HepG2 (cell line): ENCODE measurements around the gene HBA2. TPM values are rescaled to one million over a fixed set of nuclear protein-coding genes. Genes with fewer than 3 reads are reported as not detected.
A peak's percentile ranks its signal among the peaks of the same experiment; 100 is the strongest.

ENCODE experiments used
- CBX2 ChIP-seq, 2 experiments: fragments of 200-600 bp in 1 of 2; sonication (generic); formaldehyde crosslinking in 1 of 2; IDR thresholded peaks; 2 replicates each; pipeline versions ENCODE4 v1.7.0 to v1.8.1; 2018 to 2022; ENCODE audit warnings: low read depth in 2 of 2, low read length in 1 of 2, mild to moderate bottlenecking in 1 of 2, missing genetic modification reagents in 1 of 2
- FOXK2 ChIP-seq: fragments of 450-650 bp; IDR thresholded peaks from 2 replicates; pipeline ENCODE4 v1.6.1; 2016
- HES4 ChIP-seq: sonication (generic); formaldehyde crosslinking; IDR thresholded peaks from 2 replicates; pipeline ENCODE4 v1.9.0; 2021; ENCODE audit warnings: mild to moderate bottlenecking, missing genetic modification reagents, borderline replicate concordance
- HIVEP1 ChIP-seq: sonication (generic); formaldehyde crosslinking; IDR thresholded peaks from 2 replicates; pipeline ENCODE4 v1.4.0; 2020; ENCODE audit warnings: mild to moderate bottlenecking, missing genetic modification reagents
- HNRNPL ChIP-seq: fragments of 200-400 bp; formaldehyde crosslinking; IDR thresholded peaks from 2 replicates; pipeline ENCODE4 v1.6.1; 2017; ENCODE audit warnings: mild to moderate bottlenecking, low read depth, low read length
- HNRNPLL ChIP-seq: fragments of 200-400 bp; formaldehyde crosslinking; IDR thresholded peaks from 2 replicates; pipeline ENCODE4 v1.6.1; 2017; ENCODE audit warnings: mild to moderate bottlenecking, low read depth, low read length; ENCODE audit not compliant: poor library complexity, severe bottlenecking
- JUND ChIP-seq: sonication (generic); formaldehyde crosslinking; IDR thresholded peaks from 2 replicates; pipeline ENCODE4 v1.8.0; 2022; ENCODE audit warnings: mild to moderate bottlenecking, missing genetic modification reagents
- KAT7 ChIP-seq: IDR thresholded peaks from 2 replicates; pipeline ENCODE4 v1.6.1; 2018; ENCODE audit warnings: borderline replicate concordance, missing compliant biosample characterization
- KMT2A ChIP-seq: sonication (generic); formaldehyde crosslinking; IDR thresholded peaks from 2 replicates; pipeline ENCODE4 v1.4.0; 2020; ENCODE audit warnings: missing genetic modification reagents
- NCOA1 ChIP-seq: sonication (generic); formaldehyde crosslinking; IDR thresholded peaks from 2 replicates; pipeline ENCODE4 v1.9.0; 2021; ENCODE audit warnings: missing genetic modification reagents
- PHF21A ChIP-seq: sonication (generic); formaldehyde crosslinking; IDR thresholded peaks from 2 replicates; pipeline ENCODE4 v1.5.0; 2020; ENCODE audit warnings: mild to moderate bottlenecking, missing genetic modification reagents
- SNAPC2 ChIP-seq: sonication (generic); formaldehyde crosslinking; IDR thresholded peaks from 2 replicates; pipeline ENCODE4 v1.8.1; 2022; ENCODE audit warnings: mild to moderate bottlenecking, missing genetic modification reagents
- XBP1 ChIP-seq: sonication (generic); formaldehyde crosslinking; IDR thresholded peaks from 2 replicates; pipeline ENCODE4 v1.5.0; 2020; ENCODE audit warnings: missing genetic modification reagents
- ZEB1 ChIP-seq: IDR thresholded peaks from 2 replicates; pipeline ENCODE4 v1.6.1; 2012; ENCODE audit warnings: mild to moderate bottlenecking, low read depth, inconsistent platforms; ENCODE audit not compliant: insufficient replicate concordance
- ZNF124 ChIP-seq: sonication (generic); formaldehyde crosslinking; IDR thresholded peaks from 2 replicates; pipeline ENCODE4 v1.4.0; 2020; ENCODE audit warnings: missing genetic modification reagents
- ZNF354B ChIP-seq: sonication (generic); formaldehyde crosslinking; IDR thresholded peaks from 2 replicates; pipeline ENCODE4 v1.8.0; 2022; ENCODE audit warnings: mild to moderate bottlenecking, missing genetic modification reagents
- ZNF563 ChIP-seq: sonication (generic); formaldehyde crosslinking; IDR thresholded peaks from 2 replicates; pipeline ENCODE4 v1.8.0; 2022; ENCODE audit warnings: mild to moderate bottlenecking, moderate library complexity, missing genetic modification reagents
- ZNF567 ChIP-seq: sonication (generic); formaldehyde crosslinking; IDR thresholded peaks from 2 replicates; pipeline ENCODE4 v1.8.1; 2023; ENCODE audit warnings: mild to moderate bottlenecking, missing genetic modification reagents, borderline replicate concordance
- ZNF570 ChIP-seq: sonication (generic); formaldehyde crosslinking; IDR thresholded peaks from 2 replicates; pipeline ENCODE4 v1.4.0; 2020; ENCODE audit warnings: mild to moderate bottlenecking, missing genetic modification reagents, borderline replicate concordance
- ZNF841 ChIP-seq: sonication (generic); formaldehyde crosslinking; IDR thresholded peaks from 2 replicates; pipeline ENCODE4 v1.8.1; 2023; ENCODE audit warnings: missing genetic modification reagents, borderline replicate concordance
- ZNF883 ChIP-seq: sonication (generic); formaldehyde crosslinking; IDR thresholded peaks from 2 replicates; pipeline ENCODE4 v1.5.1; 2020; ENCODE audit warnings: mild to moderate bottlenecking, missing genetic modification reagents; ENCODE audit errors: not compliant biosample characterization
- polyA plus RNA-seq, 8 experiments: library from polyadenylated mRNA; depleted of rRNA in 3 of 8; stranded (reverse) in 7 of 8; unstranded in 1 of 8; fragments of >200 nt; fragmentation: Illumina TruSeq in 4 of 8; extraction: Trizol in 4 of 8; gene quantifications; 2 replicates each; pipeline versions ENCODE4 v1.2.1 to v1.2.3, GENCODE V29; 2011 to 2016; ENCODE audit warnings: low read depth in 4 of 8, missing spikeins in 1 of 8, mixed read lengths in 1 of 8; ENCODE audit not compliant: insufficient read depth in 1 of 8
- total RNA-seq, 5 experiments: library from RNA; depleted of rRNA; stranded (reverse); fragments of >200 nt; fragmentation: Illumina TruSeq; extraction: Trizol; gene quantifications; 2 replicates each; pipeline ENCODE4 v1.2.3, GENCODE V29; 2016; ENCODE audit warnings: low read depth in 1 of 5
- TF ChIP-seq, protein P1 (sequence below): sonication (generic); formaldehyde crosslinking; IDR thresholded peaks from 2 replicates; pipeline ENCODE4 v1.8.1; 2023; ENCODE audit warnings: mild to moderate bottlenecking, moderate library complexity, missing genetic modification reagents
- TF ChIP-seq, protein P2 (sequence below): IDR thresholded peaks from 2 replicates; pipeline ENCODE4 v1.6.1; 2016; ENCODE audit warnings: low read depth, borderline replicate concordance
- TF ChIP-seq, protein P3 (sequence below): sonication (generic); formaldehyde crosslinking; IDR thresholded peaks from 2 replicates; pipeline ENCODE4 v1.5.1; 2020; ENCODE audit warnings: mild to moderate bottlenecking, missing genetic modification reagents, borderline replicate concordance
- TF ChIP-seq, protein P4 (sequence below): sonication (generic); formaldehyde crosslinking; IDR thresholded peaks from 2 replicates; pipeline ENCODE4 v1.5.0; 2020; ENCODE audit warnings: mild to moderate bottlenecking, low read depth, missing genetic modification reagents, borderline replicate concordance
- TF ChIP-seq, protein P5 (sequence below): sonication (generic); formaldehyde crosslinking; conservative IDR thresholded peaks from 2 replicates; pipeline ENCODE4 v1.4.0; 2020; ENCODE audit warnings: missing genetic modification reagents

The HBA2 gene
- total and polyA plus RNA-seq, 2 of the 13 experiments (the other 11 are each of a cell fraction or from before 2014, with no cell fraction given), result not detected

DNA sequence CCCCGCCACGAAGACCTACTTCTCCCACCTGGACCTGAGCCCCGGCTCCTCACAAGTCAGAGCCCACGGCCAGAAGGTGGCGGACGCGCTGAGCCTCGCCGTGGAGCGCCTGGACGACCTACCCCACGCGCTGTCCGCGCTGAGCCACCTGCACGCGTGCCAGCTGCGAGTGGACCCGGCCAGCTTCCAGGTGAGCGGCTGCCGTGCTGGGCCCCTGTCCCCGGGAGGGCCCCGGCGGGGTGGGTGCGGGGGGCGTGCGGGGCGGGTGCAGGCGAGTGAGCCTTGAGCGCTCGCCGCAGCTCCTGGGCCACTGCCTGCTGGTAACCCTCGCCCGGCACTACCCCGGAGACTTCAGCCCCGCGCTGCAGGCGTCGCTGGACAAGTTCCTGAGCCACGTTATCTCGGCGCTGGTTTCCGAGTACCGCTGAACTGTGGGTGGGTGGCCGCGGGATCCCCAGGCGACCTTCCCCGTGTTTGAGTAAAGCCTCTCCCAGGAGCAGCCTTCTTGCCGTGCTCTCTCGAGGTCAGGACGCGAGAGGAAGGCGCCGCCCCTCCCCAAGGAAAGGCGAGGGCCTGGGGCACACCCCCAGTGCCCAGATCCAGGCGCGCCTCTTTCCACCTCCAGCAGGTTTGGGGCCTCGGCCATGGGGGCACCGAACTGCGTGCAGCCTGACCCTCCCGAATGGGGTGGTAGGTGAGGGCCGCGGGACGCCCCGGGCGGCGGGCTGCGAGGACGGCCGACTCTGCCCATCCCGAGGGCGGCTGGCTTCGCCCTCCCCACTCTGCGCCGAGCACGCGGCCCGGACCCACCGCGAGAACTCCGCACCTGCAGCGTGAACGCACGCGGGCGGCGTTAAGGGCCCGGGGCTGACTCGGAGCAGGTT, 8.2 kb downstream of the HBA2 start (continued):
- TF ChIP-seq, protein P1, sequence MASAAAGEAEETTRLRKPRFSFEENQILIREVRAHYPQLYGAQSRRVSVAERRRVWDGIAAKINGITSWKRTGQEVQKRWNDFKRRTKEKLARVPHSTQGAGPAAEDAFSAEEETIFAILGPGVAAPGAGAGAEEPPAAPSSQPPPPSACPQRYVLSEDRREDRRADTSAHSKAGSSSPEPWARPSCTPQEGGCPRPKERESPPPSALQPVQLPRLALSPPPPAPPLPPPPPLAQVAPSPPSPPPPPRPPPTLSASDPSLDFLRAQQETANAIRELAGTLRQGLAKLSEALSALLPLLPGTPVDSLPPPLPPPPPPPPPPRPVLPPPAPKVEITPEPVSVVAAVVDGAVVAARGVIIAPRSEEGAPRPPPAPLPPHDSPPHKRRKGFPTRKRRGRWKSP (CRISPR knock-in tag), result peak; percentile 99
- TF ChIP-seq KAT7 (no peak; the same call in 1 of the 2 replicates), ZEB1 (no peak), HNRNPLL (peak; percentile 97), SNAPC2 (CRISPR knock-in tag) (peak; percentile 87; the same call in 1 of the 2 replicates), PHF21A (CRISPR knock-in tag) (peak; percentile 59; the same call in 1 of the 2 replicates), ZNF570 (CRISPR knock-in tag) (peak; percentile 93; the same call in 1 of the 2 replicates), HIVEP1 (CRISPR knock-in tag) (peak; percentile 92), ZNF124 (peak; percentile 94), JUND (CRISPR knock-in tag) (peak; percentile 87), HNRNPL (no peak), ZNF563 (CRISPR knock-in tag) (peak; percentile 99), NCOA1 (CRISPR knock-in tag) (peak; percentile 97), XBP1 (CRISPR knock-in tag) (no peak; the same call in 1 of the 2 replicates), FOXK2 (no peak), ZNF354B (peak; percentile 88; the same call in 1 of the 2 replicates), KMT2A (CRISPR knock-in tag) (peak; percentile 68; the same call in 1 of the 2 replicates), ZNF841 (CRISPR knock-in tag) (peak; percentile 96), HES4 (peak; percentile 99), ZNF567 (CRISPR knock-in tag) (peak; percentile 43; the same call in 1 of the 2 replicates), ZNF883 (CRISPR knock-in tag) (peak; percentile 99), CBX2 (IDR thresholded peaks at IDR 0.05; ENCODE audit: low read depth, low read length) (no peak), CBX2 (CRISPR knock-in tag; IDR thresholded peaks at IDR 0.05; ENCODE audit: low read depth) (no peak)
- TF ChIP-seq, protein P2, sequence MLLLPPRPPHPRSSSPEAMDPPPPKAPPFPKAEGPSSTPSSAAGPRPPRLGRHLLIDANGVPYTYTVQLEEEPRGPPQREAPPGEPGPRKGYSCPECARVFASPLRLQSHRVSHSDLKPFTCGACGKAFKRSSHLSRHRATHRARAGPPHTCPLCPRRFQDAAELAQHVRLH (CRISPR knock-in tag), result peak; percentile 98; the same call in 1 of the 2 replicates
- TF ChIP-seq, protein P3, sequence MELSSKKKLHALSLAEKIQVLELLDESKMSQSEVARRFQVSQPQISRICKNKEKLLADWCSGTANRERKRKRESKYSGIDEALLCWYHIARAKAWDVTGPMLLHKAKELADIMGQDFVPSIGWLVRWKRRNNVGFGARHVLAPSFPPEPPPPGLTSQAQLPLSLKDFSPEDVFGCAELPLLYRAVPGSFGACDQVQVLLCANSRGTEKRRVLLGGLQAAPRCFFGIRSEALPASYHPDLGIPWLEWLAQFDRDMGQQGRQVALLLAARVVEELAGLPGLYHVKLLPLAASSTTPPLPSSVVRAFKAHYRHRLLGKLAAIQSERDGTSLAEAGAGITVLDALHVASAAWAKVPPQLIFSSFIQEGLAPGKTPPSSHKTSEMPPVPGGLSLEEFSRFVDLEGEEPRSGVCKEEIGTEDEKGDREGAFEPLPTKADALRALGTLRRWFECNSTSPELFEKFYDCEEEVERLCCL (CRISPR knock-in tag), result 0 out of 2 replicates have a peak, but pooled peaks have one; percentile 69
- TF ChIP-seq, protein P4, sequence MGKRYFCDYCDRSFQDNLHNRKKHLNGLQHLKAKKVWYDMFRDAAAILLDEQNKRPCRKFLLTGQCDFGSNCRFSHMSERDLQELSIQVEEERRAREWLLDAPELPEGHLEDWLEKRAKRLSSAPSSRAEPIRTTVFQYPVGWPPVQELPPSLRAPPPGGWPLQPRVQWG (CRISPR knock-in tag), result no peak
- TF ChIP-seq, protein P5, sequence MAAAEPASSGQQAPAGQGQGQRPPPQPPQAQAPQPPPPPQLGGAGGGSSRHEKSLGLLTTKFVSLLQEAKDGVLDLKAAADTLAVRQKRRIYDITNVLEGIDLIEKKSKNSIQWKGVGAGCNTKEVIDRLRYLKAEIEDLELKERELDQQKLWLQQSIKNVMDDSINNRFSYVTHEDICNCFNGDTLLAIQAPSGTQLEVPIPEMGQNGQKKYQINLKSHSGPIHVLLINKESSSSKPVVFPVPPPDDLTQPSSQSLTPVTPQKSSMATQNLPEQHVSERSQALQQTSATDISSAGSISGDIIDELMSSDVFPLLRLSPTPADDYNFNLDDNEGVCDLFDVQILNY (CRISPR knock-in tag), result 0 out of 2 replicates have a peak, but pooled peaks have one; percentile 45
